ENCODE data around the gene DPH3. TPM values are rescaled to one million over a fixed set of nuclear protein-coding genes. Genes with fewer than 3 reads are reported as not detected.

The DPH3 gene
- total and polyA plus RNA-seq, 2 experiments from 2014 or later, result 15.3 to 84.3 TPM

DNA sequence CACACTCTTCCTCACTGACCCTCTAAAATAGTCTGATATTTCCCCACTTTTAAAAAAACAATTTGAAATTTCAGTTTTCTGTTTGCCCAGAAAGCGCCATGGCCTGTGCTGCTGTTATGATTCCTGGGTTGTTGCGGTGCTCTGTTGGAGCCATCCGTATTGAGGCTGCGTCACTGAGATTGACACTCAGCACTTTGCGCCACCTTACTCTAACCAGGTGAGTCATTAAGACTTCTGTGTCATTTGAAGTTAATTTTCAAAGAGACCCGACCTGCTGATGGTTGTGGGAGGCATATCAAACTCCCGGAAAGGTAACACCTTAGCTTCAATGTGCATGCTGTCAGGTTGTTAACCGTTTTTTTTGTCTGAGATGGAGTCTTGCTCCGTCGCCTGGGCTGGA is 6.1 kb upstream of the DPH3 start:
- peaks cover 14% of the 10 kb centered on the region for H3K4me1 Mint-ChIP-seq

More for the DNA sequence above, 6.1 kb upstream of the DPH3 start:
- H3K4me3 Mint-ChIP-seq, result no peak overlapping the region
- no peak for ATAC-seq
- Histone ChIP-seq H2AFZ (no peak overlapping the region), H3K36me3 (ENCODE audit: insufficient read depth) (peaks cover 33% of the 10 kb centered on the region), H3K9me2 (ENCODE audit: insufficient read depth) (no peaks in the 10 kb centered on the region), H4K20me1 (replicated peaks; ENCODE audit: insufficient read depth) (no peaks in the 10 kb centered on the region; the same call in none of the 2 replicates), H3K27ac (ENCODE audit: low read depth) (no peak overlapping the region), H3K4me1 (ENCODE audit: insufficient read depth) (peaks cover 5% of the 10 kb centered on the region), H3K79me2 (replicated peaks; ENCODE audit: insufficient read depth) (peaks cover 34% of the 10 kb centered on the region), H3K4me2 (no peak overlapping the region), H3K4me3 (no peak overlapping the region), H3K27me3 (ENCODE audit: insufficient read depth) (no peaks in the 10 kb centered on the region), H3F3A (replicated peaks; ENCODE audit: low read depth) (no peaks in the 10 kb centered on the region)
- H3K36me3 Mint-ChIP-seq (ENCODE audit: low read depth), result peaks cover 32% of the 10 kb centered on the region; the same call in 2 of the 3 replicates
- peaks cover 2% of the 10 kb centered on the region for H3K27me3 Mint-ChIP-seq (ENCODE audit: insufficient read depth, low read depth, poor library complexity)
- H3K27ac Mint-ChIP-seq, result no peak overlapping the region
- DNase-seq (ENCODE audit: low spot score), result no peak
- H3K9me3 Mint-ChIP-seq, result no peaks in the 10 kb centered on the region
- no peak for TF ChIP-seq EZH2 (IDR thresholded peaks at IDR 0.05; ENCODE audit: low read depth, unreplicated experiment)
- TF ChIP-seq, protein P1, sequence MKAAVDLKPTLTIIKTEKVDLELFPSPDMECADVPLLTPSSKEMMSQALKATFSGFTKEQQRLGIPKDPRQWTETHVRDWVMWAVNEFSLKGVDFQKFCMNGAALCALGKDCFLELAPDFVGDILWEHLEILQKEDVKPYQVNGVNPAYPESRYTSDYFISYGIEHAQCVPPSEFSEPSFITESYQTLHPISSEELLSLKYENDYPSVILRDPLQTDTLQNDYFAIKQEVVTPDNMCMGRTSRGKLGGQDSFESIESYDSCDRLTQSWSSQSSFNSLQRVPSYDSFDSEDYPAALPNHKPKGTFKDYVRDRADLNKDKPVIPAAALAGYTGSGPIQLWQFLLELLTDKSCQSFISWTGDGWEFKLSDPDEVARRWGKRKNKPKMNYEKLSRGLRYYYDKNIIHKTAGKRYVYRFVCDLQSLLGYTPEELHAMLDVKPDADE (IDR thresholded peaks at IDR 0.05), result no peak
- TF ChIP-seq, protein P2, sequence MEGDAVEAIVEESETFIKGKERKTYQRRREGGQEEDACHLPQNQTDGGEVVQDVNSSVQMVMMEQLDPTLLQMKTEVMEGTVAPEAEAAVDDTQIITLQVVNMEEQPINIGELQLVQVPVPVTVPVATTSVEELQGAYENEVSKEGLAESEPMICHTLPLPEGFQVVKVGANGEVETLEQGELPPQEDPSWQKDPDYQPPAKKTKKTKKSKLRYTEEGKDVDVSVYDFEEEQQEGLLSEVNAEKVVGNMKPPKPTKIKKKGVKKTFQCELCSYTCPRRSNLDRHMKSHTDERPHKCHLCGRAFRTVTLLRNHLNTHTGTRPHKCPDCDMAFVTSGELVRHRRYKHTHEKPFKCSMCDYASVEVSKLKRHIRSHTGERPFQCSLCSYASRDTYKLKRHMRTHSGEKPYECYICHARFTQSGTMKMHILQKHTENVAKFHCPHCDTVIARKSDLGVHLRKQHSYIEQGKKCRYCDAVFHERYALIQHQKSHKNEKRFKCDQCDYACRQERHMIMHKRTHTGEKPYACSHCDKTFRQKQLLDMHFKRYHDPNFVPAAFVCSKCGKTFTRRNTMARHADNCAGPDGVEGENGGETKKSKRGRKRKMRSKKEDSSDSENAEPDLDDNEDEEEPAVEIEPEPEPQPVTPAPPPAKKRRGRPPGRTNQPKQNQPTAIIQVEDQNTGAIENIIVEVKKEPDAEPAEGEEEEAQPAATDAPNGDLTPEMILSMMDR (conservative IDR thresholded peaks at IDR 0.05; ENCODE audit: low read depth in 2 of 2), result no peak
- TF ChIP-seq NANOG (IDR thresholded peaks at IDR 0.05; ENCODE audit: borderline replicate concordance), result no peak
- no peak for TF ChIP-seq STAT1 (IDR thresholded peaks at IDR 0.05; ENCODE audit: unreplicated experiment)
- no peak for TF ChIP-seq JUNB (IDR thresholded peaks at IDR 0.05; ENCODE audit: unreplicated experiment)
- no peak for TF ChIP-seq CREB1 (CRISPR knock-in tag; IDR thresholded peaks at IDR 0.05; ENCODE audit: low read depth)
- no peak for TF ChIP-seq ZNF114 (CRISPR knock-in tag; IDR thresholded peaks at IDR 0.05)
- no peak for TF ChIP-seq EZH2phosphoT487 (IDR thresholded peaks at IDR 0.05; ENCODE audit: unreplicated experiment)
- no peak for TF ChIP-seq POLR2AphosphoS5 (IDR thresholded peaks at IDR 0.05; ENCODE audit: low read depth)
- TF ChIP-seq, protein P3, sequence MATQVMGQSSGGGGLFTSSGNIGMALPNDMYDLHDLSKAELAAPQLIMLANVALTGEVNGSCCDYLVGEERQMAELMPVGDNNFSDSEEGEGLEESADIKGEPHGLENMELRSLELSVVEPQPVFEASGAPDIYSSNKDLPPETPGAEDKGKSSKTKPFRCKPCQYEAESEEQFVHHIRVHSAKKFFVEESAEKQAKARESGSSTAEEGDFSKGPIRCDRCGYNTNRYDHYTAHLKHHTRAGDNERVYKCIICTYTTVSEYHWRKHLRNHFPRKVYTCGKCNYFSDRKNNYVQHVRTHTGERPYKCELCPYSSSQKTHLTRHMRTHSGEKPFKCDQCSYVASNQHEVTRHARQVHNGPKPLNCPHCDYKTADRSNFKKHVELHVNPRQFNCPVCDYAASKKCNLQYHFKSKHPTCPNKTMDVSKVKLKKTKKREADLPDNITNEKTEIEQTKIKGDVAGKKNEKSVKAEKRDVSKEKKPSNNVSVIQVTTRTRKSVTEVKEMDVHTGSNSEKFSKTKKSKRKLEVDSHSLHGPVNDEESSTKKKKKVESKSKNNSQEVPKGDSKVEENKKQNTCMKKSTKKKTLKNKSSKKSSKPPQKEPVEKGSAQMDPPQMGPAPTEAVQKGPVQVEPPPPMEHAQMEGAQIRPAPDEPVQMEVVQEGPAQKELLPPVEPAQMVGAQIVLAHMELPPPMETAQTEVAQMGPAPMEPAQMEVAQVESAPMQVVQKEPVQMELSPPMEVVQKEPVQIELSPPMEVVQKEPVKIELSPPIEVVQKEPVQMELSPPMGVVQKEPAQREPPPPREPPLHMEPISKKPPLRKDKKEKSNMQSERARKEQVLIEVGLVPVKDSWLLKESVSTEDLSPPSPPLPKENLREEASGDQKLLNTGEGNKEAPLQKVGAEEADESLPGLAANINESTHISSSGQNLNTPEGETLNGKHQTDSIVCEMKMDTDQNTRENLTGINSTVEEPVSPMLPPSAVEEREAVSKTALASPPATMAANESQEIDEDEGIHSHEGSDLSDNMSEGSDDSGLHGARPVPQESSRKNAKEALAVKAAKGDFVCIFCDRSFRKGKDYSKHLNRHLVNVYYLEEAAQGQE (IDR thresholded peaks at IDR 0.05; ENCODE audit: unreplicated experiment), result no peak
- TF ChIP-seq, protein P4, sequence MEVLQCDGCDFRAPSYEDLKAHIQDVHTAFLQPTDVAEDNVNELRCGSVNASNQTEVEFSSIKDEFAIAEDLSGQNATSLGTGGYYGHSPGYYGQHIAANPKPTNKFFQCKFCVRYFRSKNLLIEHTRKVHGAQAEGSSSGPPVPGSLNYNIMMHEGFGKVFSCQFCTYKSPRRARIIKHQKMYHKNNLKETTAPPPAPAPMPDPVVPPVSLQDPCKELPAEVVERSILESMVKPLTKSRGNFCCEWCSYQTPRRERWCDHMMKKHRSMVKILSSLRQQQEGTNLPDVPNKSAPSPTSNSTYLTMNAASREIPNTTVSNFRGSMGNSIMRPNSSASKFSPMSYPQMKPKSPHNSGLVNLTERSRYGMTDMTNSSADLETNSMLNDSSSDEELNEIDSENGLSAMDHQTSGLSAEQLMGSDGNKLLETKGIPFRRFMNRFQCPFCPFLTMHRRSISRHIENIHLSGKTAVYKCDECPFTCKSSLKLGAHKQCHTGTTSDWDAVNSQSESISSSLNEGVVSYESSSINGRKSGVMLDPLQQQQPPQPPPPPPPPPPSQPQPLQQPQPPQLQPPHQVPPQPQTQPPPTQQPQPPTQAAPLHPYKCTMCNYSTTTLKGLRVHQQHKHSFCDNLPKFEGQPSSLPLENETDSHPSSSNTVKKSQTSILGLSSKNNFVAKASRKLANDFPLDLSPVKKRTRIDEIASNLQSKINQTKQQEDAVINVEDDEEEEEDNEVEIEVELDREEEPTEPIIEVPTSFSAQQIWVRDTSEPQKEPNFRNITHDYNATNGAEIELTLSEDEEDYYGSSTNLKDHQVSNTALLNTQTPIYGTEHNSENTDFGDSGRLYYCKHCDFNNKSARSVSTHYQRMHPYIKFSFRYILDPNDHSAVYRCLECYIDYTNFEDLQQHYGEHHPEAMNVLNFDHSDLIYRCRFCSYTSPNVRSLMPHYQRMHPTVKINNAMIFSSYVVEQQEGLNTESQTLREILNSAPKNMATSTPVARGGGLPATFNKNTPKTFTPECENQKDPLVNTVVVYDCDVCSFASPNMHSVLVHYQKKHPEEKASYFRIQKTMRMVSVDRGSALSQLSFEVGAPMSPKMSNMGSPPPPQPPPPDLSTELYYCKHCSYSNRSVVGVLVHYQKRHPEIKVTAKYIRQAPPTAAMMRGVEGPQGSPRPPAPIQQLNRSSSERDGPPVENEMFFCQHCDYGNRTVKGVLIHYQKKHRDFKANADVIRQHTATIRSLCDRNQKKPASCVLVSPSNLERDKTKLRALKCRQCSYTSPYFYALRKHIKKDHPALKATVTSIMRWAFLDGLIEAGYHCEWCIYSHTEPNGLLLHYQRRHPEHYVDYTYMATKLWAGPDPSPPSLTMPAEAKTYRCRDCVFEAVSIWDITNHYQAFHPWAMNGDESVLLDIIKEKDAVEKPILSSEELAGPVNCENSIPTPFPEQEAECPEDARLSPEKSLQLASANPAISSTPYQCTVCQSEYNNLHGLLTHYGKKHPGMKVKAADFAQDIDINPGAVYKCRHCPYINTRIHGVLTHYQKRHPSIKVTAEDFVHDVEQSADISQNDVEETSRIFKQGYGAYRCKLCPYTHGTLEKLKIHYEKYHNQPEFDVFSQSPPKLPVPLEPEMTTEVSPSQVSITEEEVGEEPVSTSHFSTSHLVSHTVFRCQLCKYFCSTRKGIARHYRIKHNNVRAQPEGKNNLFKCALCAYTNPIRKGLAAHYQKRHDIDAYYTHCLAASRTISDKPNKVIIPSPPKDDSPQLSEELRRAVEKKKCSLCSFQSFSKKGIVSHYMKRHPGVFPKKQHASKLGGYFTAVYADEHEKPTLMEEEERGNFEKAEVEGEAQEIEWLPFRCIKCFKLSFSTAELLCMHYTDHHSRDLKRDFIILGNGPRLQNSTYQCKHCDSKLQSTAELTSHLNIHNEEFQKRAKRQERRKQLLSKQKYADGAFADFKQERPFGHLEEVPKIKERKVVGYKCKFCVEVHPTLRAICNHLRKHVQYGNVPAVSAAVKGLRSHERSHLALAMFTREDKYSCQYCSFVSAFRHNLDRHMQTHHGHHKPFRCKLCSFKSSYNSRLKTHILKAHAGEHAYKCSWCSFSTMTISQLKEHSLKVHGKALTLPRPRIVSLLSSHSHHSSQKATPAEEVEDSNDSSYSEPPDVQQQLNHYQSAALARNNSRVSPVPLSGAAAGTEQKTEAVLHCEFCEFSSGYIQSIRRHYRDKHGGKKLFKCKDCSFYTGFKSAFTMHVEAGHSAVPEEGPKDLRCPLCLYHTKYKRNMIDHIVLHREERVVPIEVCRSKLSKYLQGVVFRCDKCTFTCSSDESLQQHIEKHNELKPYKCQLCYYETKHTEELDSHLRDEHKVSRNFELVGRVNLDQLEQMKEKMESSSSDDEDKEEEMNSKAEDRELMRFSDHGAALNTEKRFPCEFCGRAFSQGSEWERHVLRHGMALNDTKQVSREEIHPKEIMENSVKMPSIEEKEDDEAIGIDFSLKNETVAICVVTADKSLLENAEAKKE (CRISPR knock-in tag; IDR thresholded peaks at IDR 0.05), result no peak
- no peak for TF ChIP-seq ZNF331 (CRISPR knock-in tag; IDR thresholded peaks at IDR 0.05; ENCODE audit: low read depth)
